GM19452 (cell line): ENCODE data around the gene B3GNT9.
A peak's percentile ranks its signal among the peaks of the same experiment; 100 is the strongest.

ENCODE experiments used
- ATAC-seq: cut with Tn5 transposase; IDR thresholded peaks from one replicate; pipeline ENCODE4 v1.9.1; 2021; ENCODE audit not compliant: unreplicated experiment

The B3GNT9 gene

DNA sequence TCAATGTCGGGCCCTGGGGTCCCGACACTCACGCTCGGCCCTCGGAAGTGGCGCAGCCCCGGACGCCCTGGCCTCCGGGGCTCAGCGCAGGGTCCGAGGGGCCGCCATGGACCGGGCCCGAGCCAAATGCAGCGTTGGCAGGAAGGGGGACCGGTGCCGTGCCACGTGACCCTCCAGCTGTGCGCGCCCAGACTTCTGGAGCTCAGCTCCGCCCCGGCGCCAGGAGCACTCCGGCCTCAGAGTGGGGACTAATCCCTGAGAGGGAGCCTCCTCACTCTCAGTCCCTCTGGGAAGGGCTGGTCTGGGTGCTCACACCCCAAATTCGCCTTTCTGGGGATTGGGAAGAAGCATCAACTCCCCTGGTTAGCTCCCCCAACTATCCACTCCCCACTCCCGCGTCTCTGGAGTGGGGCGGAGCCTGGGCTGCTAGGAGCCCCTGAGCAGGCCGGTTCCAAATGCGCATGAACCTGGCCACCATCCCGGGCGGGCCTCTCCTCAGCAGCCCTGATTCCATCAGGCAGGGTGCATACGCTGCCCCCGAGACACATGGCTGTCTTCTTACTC lies at the start of gene B3GNT9:
B3GNT9 (minus strand) TSS at position 166 of the 564 bp plus-strand sequence. CDS start 513 bp downstream, outside the sequence.
- peak; percentile 64 for ATAC-seq

DNA sequence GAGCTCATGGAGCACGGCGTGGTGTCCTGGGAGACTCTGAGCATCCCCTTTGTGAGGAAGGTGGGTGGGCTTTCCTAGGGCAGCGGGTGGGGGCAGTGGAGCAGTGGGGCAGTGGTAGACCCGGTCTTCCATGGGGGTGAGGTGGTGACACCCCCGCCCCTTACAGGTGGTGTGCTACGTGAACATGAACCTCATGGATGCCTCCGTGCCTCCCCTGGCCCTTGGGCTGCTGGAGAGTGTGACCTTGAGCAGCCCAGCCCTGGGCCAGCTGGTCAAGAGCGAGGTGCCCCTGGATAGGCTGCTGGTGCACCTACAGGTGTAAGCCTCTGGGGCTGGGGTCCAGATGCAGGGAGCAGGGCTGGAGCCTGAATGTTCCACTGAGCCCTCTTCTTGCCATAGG lies 49.7 kb upstream of the B3GNT9 start:
- no peak for ATAC-seq

- ATAC-seq = no peak
Observed at GRCh38 chr16:67199808-67200198, 49.0 kb upstream of the B3GNT9 start.

GRCh38 chr16:67199011-67199807 lies 48.4 kb upstream of the B3GNT9 start, which contains the start of gene ELMO3:
TSS of gene ELMO3 (plus strand) at chr16:67199131. CDS start at chr16:67199327, 196 bp downstream.
- no peak for ATAC-seq

DNA sequence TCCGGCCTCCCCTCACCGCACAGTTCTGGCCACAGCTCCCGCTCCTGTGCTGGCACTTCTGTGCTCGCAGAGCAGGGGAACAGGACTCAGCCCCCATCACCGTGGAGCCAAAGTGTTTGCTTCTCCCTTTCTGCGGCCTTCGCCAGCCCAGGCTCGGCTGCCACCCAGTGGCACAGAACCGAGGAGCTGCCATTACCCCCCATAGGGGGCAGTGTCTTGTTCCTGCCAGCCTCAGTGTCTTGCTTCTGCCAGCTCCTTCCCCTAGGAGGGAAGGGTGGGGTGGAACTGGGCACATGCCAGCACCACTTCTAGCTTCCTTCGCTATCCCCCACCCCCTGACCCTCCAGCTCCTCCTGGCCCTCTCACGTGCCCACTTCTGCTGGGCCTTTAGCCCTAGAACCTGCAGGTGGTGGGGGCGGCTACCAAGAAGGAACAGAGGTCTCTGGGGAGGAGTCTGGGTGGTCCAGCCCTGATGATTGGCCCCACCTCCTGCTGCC lies 47.5 kb upstream of the B3GNT9 start:
- no peak for ATAC-seq

DNA sequence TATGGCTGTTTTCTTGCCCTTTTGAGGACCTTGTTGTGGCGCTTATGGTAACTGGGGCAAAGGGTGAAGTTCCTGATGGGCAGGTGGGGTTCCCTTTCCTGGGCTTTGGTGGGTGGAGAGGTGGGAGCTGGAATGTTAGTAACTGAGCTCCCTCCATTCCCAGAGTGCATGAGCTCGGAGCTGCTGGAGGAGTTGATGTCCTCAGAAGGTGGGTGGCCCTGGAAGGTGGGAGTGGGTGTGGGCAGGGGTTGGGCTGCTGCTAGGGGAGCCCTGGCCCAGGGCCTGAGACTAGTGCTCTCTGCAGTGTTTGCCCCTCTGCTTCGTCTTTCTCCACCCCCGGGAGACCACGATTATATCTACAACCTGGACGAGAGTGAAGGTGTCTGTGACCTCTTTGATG lies 46.9 kb upstream of the B3GNT9 start:
- no peak for ATAC-seq

- no peak for ATAC-seq
Observed at GRCh38 chr16:67196881-67197280, 46.1 kb upstream of the B3GNT9 start.

- no peak for ATAC-seq
Observed at GRCh38 chr16:67195676-67196075, 44.9 kb upstream of the B3GNT9 start.

DNA sequence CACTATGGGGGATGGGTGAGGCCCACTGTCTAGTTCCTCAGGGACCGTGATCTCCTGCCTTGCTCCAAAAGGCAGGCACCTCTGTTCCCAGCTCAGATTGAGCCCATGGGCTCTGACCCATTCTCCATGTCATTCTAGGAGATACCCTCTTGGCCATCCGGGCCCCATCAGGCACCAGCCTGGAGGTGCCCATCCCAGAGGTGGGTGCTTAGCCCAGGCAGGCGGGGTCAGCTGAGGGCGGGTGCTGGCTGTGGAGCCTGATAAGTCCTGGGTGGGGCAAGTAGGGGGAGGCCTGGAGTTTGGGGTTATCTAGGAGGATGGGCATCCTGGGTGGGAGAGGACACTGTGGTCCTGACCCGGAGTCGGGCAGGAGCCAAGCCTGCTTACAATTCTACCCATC lies 43.5 kb upstream of the B3GNT9 start:
- ATAC-seq = no peak

GRCh38 chr16:67193536-67193935 lies 42.7 kb upstream of the B3GNT9 start:
- no peak for ATAC-seq

- peak; percentile 1 for ATAC-seq
Observed at GRCh38 chr16:67192781-67193361, 42.1 kb upstream of the B3GNT9 start.

- peak; percentile 82 for ATAC-seq
Observed at GRCh38 chr16:67191995-67192681, 41.3 kb upstream of the B3GNT9 start, which contains the start of gene E2F4. TSS of gene E2F4 (plus strand) at chr16:67192155. CDS start at chr16:67192228, 73 bp downstream.

- no peak for ATAC-seq
Observed at GRCh38 chr16:67191411-67191994, 40.7 kb upstream of the B3GNT9 start.

GRCh38 chr16:67190448-67191399 lies 39.9 kb upstream of the B3GNT9 start:
- no peak for ATAC-seq

DNA sequence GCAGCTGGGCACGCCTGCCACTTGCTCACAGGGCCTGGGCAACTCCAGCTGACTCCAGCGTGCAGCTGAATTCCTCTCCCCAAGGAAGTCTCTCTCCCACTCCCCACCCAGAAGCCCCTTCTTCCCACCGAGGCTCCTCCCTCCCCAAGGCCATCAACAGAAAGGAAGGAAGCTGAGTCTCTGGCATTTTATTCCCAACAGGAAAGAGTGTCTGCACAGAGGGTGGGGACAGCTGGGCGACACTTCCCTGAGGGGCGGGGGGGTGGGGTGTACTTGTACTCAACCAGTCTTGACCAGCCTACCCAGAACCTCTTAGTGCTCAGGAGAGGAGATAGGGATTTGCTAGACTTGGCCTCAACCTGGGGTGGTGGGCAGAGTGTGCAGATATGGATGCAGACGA lies 39.2 kb upstream of the B3GNT9 start, which contains the start of gene EXOC3L1:
EXOC3L1 (minus strand) TSS at position 96 of the 400 bp plus-strand sequence. CDS start 460 bp downstream, outside the sequence.
- no peak for ATAC-seq

DNA sequence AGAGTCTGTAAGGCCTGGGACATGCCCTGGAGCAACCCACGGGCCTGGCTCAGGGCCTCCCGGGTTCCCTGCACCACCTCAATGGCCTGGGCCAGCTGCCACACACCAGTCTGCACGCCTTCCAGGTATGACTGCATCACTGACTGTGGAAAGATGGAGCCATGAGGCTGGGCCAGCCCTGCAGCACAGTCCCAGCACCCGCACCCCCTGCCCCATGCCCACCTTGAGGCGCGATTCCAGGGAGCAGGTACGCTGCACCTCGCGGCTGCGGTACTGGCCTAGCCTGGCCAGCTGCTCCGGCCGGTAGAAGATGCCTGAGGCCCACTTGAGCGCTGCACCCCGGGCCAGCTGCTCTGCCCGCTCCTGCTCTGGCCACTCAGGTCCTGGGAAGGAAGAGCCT lies 38.0 kb upstream of the B3GNT9 start:
- ATAC-seq = no peak

DNA sequence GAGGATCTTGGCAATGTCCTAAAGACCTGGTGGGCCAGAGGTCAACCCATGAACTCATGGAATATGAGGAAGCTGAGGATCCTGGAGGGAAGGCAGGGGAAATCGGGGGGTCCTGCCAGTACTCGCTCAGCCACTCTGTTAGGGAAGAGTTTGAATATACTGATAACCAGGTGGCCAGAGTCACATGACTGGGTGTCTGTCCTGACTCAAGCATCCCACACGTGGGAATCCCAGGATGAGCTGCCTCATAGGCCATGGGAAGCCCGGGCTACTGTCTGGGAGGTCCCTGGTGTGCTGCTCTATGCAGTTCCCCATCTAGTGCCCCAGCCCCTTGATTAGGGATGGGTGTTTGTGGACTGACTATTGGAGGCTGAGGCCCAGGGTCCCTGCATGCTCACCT lies 37.5 kb upstream of the B3GNT9 start:
- ATAC-seq = no peak

GRCh38 chr16:67187175-67187890 lies 36.5 kb upstream of the B3GNT9 start:
- no peak for ATAC-seq

DNA sequence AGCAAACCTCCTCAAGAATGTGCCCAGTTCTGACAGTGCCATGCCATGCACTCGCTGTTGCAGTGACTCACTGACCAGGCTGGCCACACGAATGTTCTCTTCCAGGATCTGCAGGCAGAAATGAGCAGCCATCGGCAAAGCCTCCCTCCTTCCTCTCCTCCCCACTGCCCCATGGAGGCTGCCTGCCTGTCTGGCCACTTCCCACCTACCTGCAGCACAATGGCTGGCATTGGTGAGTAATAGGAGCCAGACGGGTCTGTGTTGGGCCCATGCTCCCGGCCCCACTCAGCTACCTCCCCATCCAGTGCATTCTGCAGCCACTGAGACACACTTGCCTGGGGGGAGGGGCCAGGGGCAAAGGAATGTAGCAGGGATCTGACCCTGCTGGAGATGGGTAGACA lies 35.8 kb upstream of the B3GNT9 start:
- no peak for ATAC-seq
